ENCODE measurements around the gene GGNBP2. TPM values are rescaled to one million over a fixed set of nuclear protein-coding genes. Genes with fewer than 3 reads are reported as not detected.

Gene GGNBP2
- total RNA-seq, 4 donors from 2014 or later = 24.6 to 93.0 (median 51.9) TPM

DNA sequence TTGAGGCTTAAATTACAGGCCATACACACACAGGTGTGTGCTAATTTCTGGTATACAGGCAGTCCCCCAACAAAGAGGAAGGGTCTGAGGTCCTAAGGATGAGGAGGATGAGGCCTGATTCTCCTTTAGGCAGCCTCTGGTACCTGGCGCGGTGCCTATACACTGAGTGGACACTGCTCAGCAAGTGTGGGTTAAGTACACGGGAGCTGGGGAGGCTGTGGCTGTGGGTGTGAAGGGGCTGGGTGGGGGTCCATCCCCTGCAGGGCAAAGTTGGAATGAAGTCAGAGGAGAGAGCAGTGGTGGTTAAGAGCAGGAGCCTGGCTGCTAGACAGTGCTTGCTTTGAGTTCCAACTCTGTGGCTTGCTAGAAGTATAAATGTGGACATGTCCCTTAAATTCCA, 67.6 kb downstream of the GGNBP2 start:
- H3K27me3 ChIP-seq = no peaks in the 10 kb centered on the region
- no peak overlapping the region for H3K4me3 ChIP-seq
- intact Hi-C loops (cut with DNase I; ENCODE audit: low total_unique reads) = no loop called here
- H3K4me1 ChIP-seq = no peaks in the 10 kb centered on the region
- TF ChIP-seq CTCF (IDR thresholded peaks at IDR 0.05) = no peak
- no peak for TF ChIP-seq POLR2A (IDR thresholded peaks at IDR 0.05)
- no peaks in the 10 kb centered on the region for H3K36me3 ChIP-seq
- no peak overlapping the region for H3K27ac ChIP-seq
- H3K9me3 ChIP-seq = no peaks in the 10 kb centered on the region
- no peak for DNase-seq

- no peaks in the 10 kb centered on the region for H3K36me3 ChIP-seq
- H3K9me3 ChIP-seq = no peaks in the 10 kb centered on the region
- TF ChIP-seq CTCF (IDR thresholded peaks at IDR 0.05) = no peak
- no peak for TF ChIP-seq POLR2A (IDR thresholded peaks at IDR 0.05)
- no peak overlapping the region for H3K27ac ChIP-seq
- intact Hi-C loops (cut with DNase I; ENCODE audit: low total_unique reads) = no loop called here
- H3K27me3 ChIP-seq = no peaks in the 10 kb centered on the region
- DNase-seq = no peak
- no peak overlapping the region for H3K4me3 ChIP-seq
- H3K4me1 ChIP-seq = no peaks in the 10 kb centered on the region
Measured at GRCh38 chr17:36613155-36613554, 68.4 kb downstream of the GGNBP2 start.

GRCh38 chr17:36614081-36614480, 69.4 kb downstream of the GGNBP2 start:
- Histone ChIP-seq H3K4me1 (no peaks in the 10 kb centered on the region), H3K4me3 (no peak overlapping the region), H3K36me3 (no peaks in the 10 kb centered on the region), H3K9me3 (no peaks in the 10 kb centered on the region), H3K27ac (no peak overlapping the region), H3K27me3 (no peaks in the 10 kb centered on the region)
- TF ChIP-seq POLR2A (IDR thresholded peaks at IDR 0.05) (no peak), CTCF (IDR thresholded peaks at IDR 0.05) (no peak)
- no peak for DNase-seq
- intact Hi-C loops (cut with DNase I; ENCODE audit: low total_unique reads) = no loop called here

DNA sequence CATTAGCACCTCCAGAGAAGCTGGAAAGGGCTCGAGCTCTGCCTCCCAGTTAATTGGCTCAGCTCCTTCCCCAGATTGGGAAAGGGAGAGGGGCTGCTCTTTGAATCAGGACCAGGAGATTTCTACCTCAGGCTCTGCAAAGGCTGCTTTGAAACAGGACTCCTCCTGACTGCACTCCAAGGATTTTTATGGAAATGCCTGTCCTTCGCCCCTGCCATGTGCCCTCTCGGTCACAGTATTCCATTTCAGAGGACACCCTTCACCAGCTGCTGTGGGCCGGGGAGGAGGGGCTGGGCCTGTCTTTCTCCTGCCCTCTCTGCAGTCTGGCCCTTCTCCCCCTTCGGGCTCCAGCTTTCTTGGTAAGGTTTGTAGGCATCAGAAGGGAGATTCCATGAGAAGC, 70.2 kb downstream of the GGNBP2 start:
- no peaks in the 10 kb centered on the region for H3K9me3 ChIP-seq
- no peak overlapping the region for H3K27ac ChIP-seq
- no peaks in the 10 kb centered on the region for H3K36me3 ChIP-seq
- DNase-seq = no peak
- no peaks in the 10 kb centered on the region for H3K27me3 ChIP-seq
- intact Hi-C loops (cut with DNase I; ENCODE audit: low total_unique reads) = no loop called here
- H3K4me3 ChIP-seq = no peak overlapping the region
- no peaks in the 10 kb centered on the region for H3K4me1 ChIP-seq
- TF ChIP-seq POLR2A (IDR thresholded peaks at IDR 0.05) = no peak
- TF ChIP-seq CTCF (IDR thresholded peaks at IDR 0.05) = no peak

- no peak overlapping the region for H3K4me3 ChIP-seq
- H3K27me3 ChIP-seq = no peaks in the 10 kb centered on the region
- TF ChIP-seq POLR2A (IDR thresholded peaks at IDR 0.05) (no peak), CTCF (IDR thresholded peaks at IDR 0.05) (no peak)
- no peaks in the 10 kb centered on the region for H3K36me3 ChIP-seq
- no peak overlapping the region for H3K27ac ChIP-seq
- no peaks in the 10 kb centered on the region for H3K4me1 ChIP-seq
- no peaks in the 10 kb centered on the region for H3K9me3 ChIP-seq
- DNase-seq = no peak
- intact Hi-C loops (cut with DNase I; ENCODE audit: low total_unique reads) = no loop called here
Measured at GRCh38 chr17:36616061-36617029, 71.6 kb downstream of the GGNBP2 start.

Measured in uterus (tissue), 4 donors.